SK-N-SH (cell line): Measurements from ENCODE around the gene C1QTNF9. TPM values are rescaled to one million over a fixed set of nuclear protein-coding genes. Genes with fewer than 3 reads are reported as not detected.
"Not testable (repeated sequence)": the region's sequence is repeated elsewhere in the genome, so short reads cannot be mapped to it uniquely, and the experiment has no call there.

ENCODE experiments used
- CTCF ChIA-PET: fragments of 300-600, 350-600 bp; formaldehyde crosslinking; extraction: SDS; loops from one replicate; lab custom pipeline; 2021; lab: Yijun Ruan, JAX
- POLR2A ChIA-PET: fragments of 350-600 bp; sonication (Branson Sonifier 250); formaldehyde crosslinking; extraction: SDS; loops from one replicate; lab custom pipeline; 2020; ENCODE audit warnings: antibody characterized with exemption, inconsistent platforms; lab: Yijun Ruan, JAX
- DNase-seq: peaks from one replicate; pipeline ENCODE4 v3.0.0; 2012
- H2AFZ ChIP-seq: fragments of 200-600 bp; sonication (generic); 2 replicates; pipeline ENCODE4 v1.8.1; 2016; ENCODE audit warnings: antibody characterized with exemption, mild to moderate bottlenecking, low read depth
- H3F3A ChIP-seq: fragments of 200-600 bp; sonication (generic); replicated peaks from 2 replicates; pipeline ENCODE3; 2016; ENCODE audit warnings: antibody characterized with exemption, mild to moderate bottlenecking; ENCODE audit not compliant: insufficient read depth
- H3K27ac ChIP-seq, 2 experiments: fragments of 200-500 bp in 1 of 2; fragments of 200-600 bp in 1 of 2; sonication (Bioruptor generic) in 1 of 2; sonication (generic), shearing (Covaris generic) in 1 of 2; 2 replicates each; pipeline versions ENCODE4 v1.5.1 to v1.6.1; 2014 to 2016; ENCODE audit warnings: low read depth in 2 of 2, inconsistent platforms in 1 of 2, low read length in 1 of 2, mild to moderate bottlenecking in 1 of 2, mixed read lengths in 1 of 2
- H3K27me3 ChIP-seq: fragments of 200-600 bp; sonication (generic), shearing (Covaris generic); 2 replicates; pipeline ENCODE4 v1.6.1; 2016; ENCODE audit warnings: mixed run types; ENCODE audit not compliant: insufficient read depth
- H3K36me3 ChIP-seq, 2 experiments: fragments of 200-500 bp in 1 of 2; fragments of 200-600 bp in 1 of 2; sonication (Bioruptor generic) in 1 of 2; sonication (generic) in 1 of 2; replicated peaks in 1 of 2; 2 replicates each; pipeline versions ENCODE3 to v1.5.1; 2014 to 2016; ENCODE audit warnings: low read length in 1 of 2, mild to moderate bottlenecking in 1 of 2; ENCODE audit not compliant: insufficient read depth in 2 of 2, control insufficient read depth in 1 of 2
- H3K4me1 ChIP-seq, 2 experiments: fragments of 200-500 bp in 1 of 2; fragments of 200-600 bp in 1 of 2; sonication (Bioruptor generic) in 1 of 2; sonication (generic), shearing (Covaris generic) in 1 of 2; 2 replicates each; pipeline versions ENCODE4 v1.5.1 to v1.6.1; 2014 to 2016; ENCODE audit warnings: low read depth in 1 of 2, low read length in 1 of 2, mixed run types in 1 of 2; ENCODE audit not compliant: insufficient read depth in 2 of 2, control insufficient read depth in 1 of 2
- H3K4me2 ChIP-seq: fragments of 200-600 bp; sonication (generic), shearing (Covaris generic); 2 replicates; pipeline ENCODE4 v1.6.1; 2017; ENCODE audit warnings: mixed run types
- H3K4me3 ChIP-seq, 2 experiments: fragments of 200-500 bp in 1 of 2; fragments of 200-600 bp in 1 of 2; sonication (Bioruptor generic) in 1 of 2; sonication (generic), shearing (Covaris generic) in 1 of 2; 2 replicates each; pipeline versions ENCODE4 v1.5.1 to v1.8.1; 2014 to 2016; ENCODE audit warnings: low read depth in 2 of 2, inconsistent platforms in 1 of 2, low read length in 1 of 2, mild to moderate bottlenecking in 1 of 2, mixed read lengths in 1 of 2, moderate library complexity in 1 of 2
- H3K79me2 ChIP-seq: fragments of 200-600 bp; sonication (generic); 2 replicates; pipeline ENCODE4 v1.8.1; 2017; ENCODE audit warnings: mild to moderate bottlenecking; ENCODE audit not compliant: insufficient read depth
- H3K9ac ChIP-seq: fragments of 200-600 bp; sonication (generic); 2 replicates; pipeline ENCODE4 v1.6.1; 2017; ENCODE audit warnings: mixed run types
- H3K9me2 ChIP-seq: fragments of 200-600 bp; sonication (generic); 2 replicates; pipeline ENCODE4 v1.6.1; 2017; ENCODE audit warnings: mixed run types
- H3K9me3 ChIP-seq: fragments of 200-600 bp; sonication (generic); 2 replicates; pipeline ENCODE4 v1.6.1; 2017; ENCODE audit warnings: mixed run types, mild to moderate bottlenecking, moderate library complexity
- H4K20me1 ChIP-seq: fragments of 200-600 bp; sonication (generic); 2 replicates; pipeline ENCODE4 v1.6.1; 2017; ENCODE audit warnings: mild to moderate bottlenecking, mixed run types; ENCODE audit not compliant: insufficient read depth
- ELF1 ChIP-seq: IDR thresholded peaks from 2 replicates; pipeline ENCODE4 v1.4.0; 2012
- EZH2phosphoT487 ChIP-seq: fragments of 200-600 bp; sonication (generic); IDR thresholded peaks from 2 replicates; pipeline ENCODE4 v1.6.1; 2017; ENCODE audit warnings: low read depth, mixed run types, mild to moderate bottlenecking, antibody characterized with exemption, moderate library complexity, borderline replicate concordance
- FOXM1 ChIP-seq: IDR thresholded peaks from 2 replicates; pipeline ENCODE4 v1.4.0; 2012; ENCODE audit warnings: low read depth, mild to moderate bottlenecking
- GABPA ChIP-seq: IDR thresholded peaks from 2 replicates; pipeline ENCODE4 v1.4.0; 2012; ENCODE audit warnings: low read depth, mild to moderate bottlenecking
- GATA2 ChIP-seq: sonication (generic); formaldehyde crosslinking; IDR thresholded peaks from 2 replicates; pipeline ENCODE4 v1.5.0; 2020; ENCODE audit warnings: mild to moderate bottlenecking, missing genetic modification reagents
- IRF3 ChIP-seq: fragments of 150-350 bp; IDR thresholded peaks from 2 replicates; pipeline ENCODE4 v1.6.1; 2016; ENCODE audit warnings: mild to moderate bottlenecking, low read depth, low read length
- MAX ChIP-seq: IDR thresholded peaks from 2 replicates; pipeline ENCODE4 v1.4.0; 2012; ENCODE audit warnings: low read depth
- MEF2A ChIP-seq: IDR thresholded peaks from 2 replicates; pipeline ENCODE4 v1.4.0; 2012; ENCODE audit warnings: low read depth, borderline replicate concordance
- NFIC ChIP-seq: IDR thresholded peaks from 2 replicates; pipeline ENCODE4 v1.4.0; 2012; ENCODE audit warnings: borderline replicate concordance
- NRF1 ChIP-seq: IDR thresholded peaks from 2 replicates; pipeline ENCODE4 v1.6.1; 2012; ENCODE audit warnings: low read depth, mild to moderate bottlenecking, low read length
- POLR2AphosphoS5 ChIP-seq: IDR thresholded peaks from 2 replicates; pipeline ENCODE4 v1.6.1; 2012; ENCODE audit warnings: low read depth, low read length
- RFX5 ChIP-seq: IDR thresholded peaks from 2 replicates; pipeline ENCODE4 v1.6.1; 2012; ENCODE audit warnings: mild to moderate bottlenecking, improper control_type of control experiment, low read length
- SIN3A ChIP-seq: IDR thresholded peaks from 2 replicates; pipeline ENCODE4 v1.6.1; 2012; ENCODE audit warnings: low read depth, mild to moderate bottlenecking, low read length, moderate library complexity, borderline replicate concordance
- TAF1 ChIP-seq: IDR thresholded peaks from 2 replicates; pipeline ENCODE4 v1.6.1; 2012; ENCODE audit warnings: low read depth, mild to moderate bottlenecking, low read length, moderate library complexity, borderline replicate concordance
- TEAD4 ChIP-seq: IDR thresholded peaks from 2 replicates; pipeline ENCODE4 v1.4.0; 2012; ENCODE audit warnings: mild to moderate bottlenecking, borderline replicate concordance; ENCODE audit not compliant: insufficient read depth
- YY1 ChIP-seq: IDR thresholded peaks from 2 replicates; pipeline ENCODE4 v1.4.0; 2012; ENCODE audit warnings: low read depth, mild to moderate bottlenecking
- ZBTB33 ChIP-seq: IDR thresholded peaks from 2 replicates; pipeline ENCODE4 v1.4.0; 2012; ENCODE audit warnings: low read depth, borderline replicate concordance
- WGBS: methylation state at CpG from one replicate; pipeline ENCODE4 v1.1.6; 2017; ENCODE audit warnings: low lambda C conversion rate; 5-methylcytosine and 5-hydroxymethylcytosine counted together
- polyA plus RNA-seq, 3 experiments: library from polyadenylated mRNA; depleted of rRNA; stranded (reverse); fragments of >200 nt; gene quantifications; 2 replicates each; pipeline ENCODE4 v1.2.3, GENCODE V29; 2012
- TF ChIP-seq, protein P1 (sequence below): fragments of 150-350 bp; IDR thresholded peaks from 2 replicates; pipeline ENCODE4 v1.6.1; 2017; ENCODE audit warnings: antibody characterized with exemption, low read length, low read depth, borderline replicate concordance

C1QTNF9 gene
- polyA plus RNA-seq, 1 of the 3 experiments (the other 2 are of a cell fraction), result not detected

GRCh38 chr13:24349778-24350664 lies 40.6 kb downstream of the C1QTNF9 start:
- H3K36me3 ChIP-seq, POLR2A ChIA-PET, H3K79me2 ChIP-seq, H3K4me2 ChIP-seq, H3K27me3 ChIP-seq, H3K9ac ChIP-seq, DNase-seq, H2AFZ ChIP-seq, CTCF ChIA-PET, H3F3A ChIP-seq, H3K9me2 ChIP-seq, H3K4me1 ChIP-seq, H3K4me3 ChIP-seq, H3K9me3 ChIP-seq, H4K20me1 ChIP-seq, H3K27ac ChIP-seq: not testable (repeated sequence)
- whole genome bisulfite sequencing, result 25% methylated on average over 1 of the region's 3 CpGs

DNA sequence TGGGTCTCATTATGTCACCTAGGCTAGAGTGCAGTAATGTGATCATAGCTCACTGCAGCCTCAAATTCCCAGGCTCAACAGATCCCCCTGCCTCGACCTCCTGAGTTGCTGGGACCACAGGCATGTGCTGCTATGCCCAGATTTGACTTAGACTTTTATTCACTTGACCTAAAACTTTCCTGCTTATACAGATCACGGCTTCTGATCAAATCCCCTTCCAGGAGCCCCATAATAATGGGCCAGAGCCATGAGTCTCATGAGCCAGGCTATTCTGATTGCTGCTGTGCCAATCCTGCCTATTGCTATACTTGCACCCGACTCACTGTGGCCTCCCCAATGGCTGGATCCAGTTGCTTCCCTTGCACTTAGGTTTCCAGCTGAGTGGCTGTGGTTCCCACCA lies 42.0 kb downstream of the C1QTNF9 start:
- Histone ChIP-seq H3K79me2 (no peaks in the 10 kb centered on the region), H3K9me2 (no peaks in the 10 kb centered on the region), H3F3A (no peaks in the 10 kb centered on the region), H3K9ac (no peak overlapping the region)
- POLR2A ChIA-PET, result no interaction called here
- TF ChIP-seq SIN3A, result no peak
- TF ChIP-seq ELF1, result no peak
- TF ChIP-seq GATA2, result no peak
- TF ChIP-seq, protein P1, sequence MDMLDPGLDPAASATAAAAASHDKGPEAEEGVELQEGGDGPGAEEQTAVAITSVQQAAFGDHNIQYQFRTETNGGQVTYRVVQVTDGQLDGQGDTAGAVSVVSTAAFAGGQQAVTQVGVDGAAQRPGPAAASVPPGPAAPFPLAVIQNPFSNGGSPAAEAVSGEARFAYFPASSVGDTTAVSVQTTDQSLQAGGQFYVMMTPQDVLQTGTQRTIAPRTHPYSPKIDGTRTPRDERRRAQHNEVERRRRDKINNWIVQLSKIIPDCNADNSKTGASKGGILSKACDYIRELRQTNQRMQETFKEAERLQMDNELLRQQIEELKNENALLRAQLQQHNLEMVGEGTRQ, result no peak
- TF ChIP-seq MAX, result no peak
- TF ChIP-seq, all 33 proteins: peak for 0
- Histone ChIP-seq H2AFZ (no peak overlapping the region), H3K9me3 (no peaks in the 10 kb centered on the region), H3K4me2 (no peak overlapping the region), H3K27me3 (no peaks in the 10 kb centered on the region), H3K27ac (no peak overlapping the region), H4K20me1 (no peaks in the 10 kb centered on the region), H3K4me3 (no peak overlapping the region), H3K36me3 (no peaks in the 10 kb centered on the region), H3K4me1 (no peaks in the 10 kb centered on the region)
- CTCF ChIA-PET, result no interaction called here
- DNase-seq, result no peak
- 0% methylated on average over 3 of the region's 3 CpGs for WGBS

GRCh38 chr13:24353736-24354135 lies 44.4 kb downstream of the C1QTNF9 start:
- Histone ChIP-seq H3K4me1 (no peaks in the 10 kb centered on the region), H2AFZ (no peak overlapping the region), H3K27ac (no peak overlapping the region), H3K9ac (no peak overlapping the region), H3K79me2 (no peaks in the 10 kb centered on the region), H3K9me3 (no peaks in the 10 kb centered on the region), H3K9me2 (no peaks in the 10 kb centered on the region), H4K20me1 (no peaks in the 10 kb centered on the region), H3K36me3 (no peaks in the 10 kb centered on the region), H3K4me3 (no peak overlapping the region), H3F3A (no peaks in the 10 kb centered on the region), H3K4me2 (no peak overlapping the region), H3K27me3 (no peaks in the 10 kb centered on the region)
- ChIA-PET CTCF (no interaction called here), POLR2A (no interaction called here)
- no peak for DNase-seq
- WGBS, result 62% methylated on average over 1 of the region's 1 CpG
- no peak for TF ChIP-seq GABPA
- TF ChIP-seq GATA2, result no peak
- no peak for TF ChIP-seq POLR2AphosphoS5
- TF ChIP-seq TAF1, result no peak
- TF ChIP-seq NRF1, result no peak
- no peak for TF ChIP-seq NFIC
- no peak for TF ChIP-seq FOXM1
- no peak for TF ChIP-seq ELF1
- no peak for TF ChIP-seq ZBTB33
- TF ChIP-seq IRF3, result no peak
- TF ChIP-seq MEF2A, result no peak
- no peak for TF ChIP-seq YY1
- TF ChIP-seq EZH2phosphoT487, result no peak
- TF ChIP-seq TEAD4, result no peak
- no peak for TF ChIP-seq RFX5
